GM10847 (cell line): ENCODE measurements around the gene P3R3URF.

ENCODE experiments used
- POLR2A ChIP-seq: IDR thresholded peaks from 2 replicates; pipeline ENCODE4 v1.6.1; 2011; ENCODE audit not compliant: insufficient read length; ENCODE audit errors: extremely low read depth

The P3R3URF gene

GRCh38 chr1:46199233-46199749 is 23.0 kb upstream of the P3R3URF start:
- TF ChIP-seq POLR2A, result no peak

DNA sequence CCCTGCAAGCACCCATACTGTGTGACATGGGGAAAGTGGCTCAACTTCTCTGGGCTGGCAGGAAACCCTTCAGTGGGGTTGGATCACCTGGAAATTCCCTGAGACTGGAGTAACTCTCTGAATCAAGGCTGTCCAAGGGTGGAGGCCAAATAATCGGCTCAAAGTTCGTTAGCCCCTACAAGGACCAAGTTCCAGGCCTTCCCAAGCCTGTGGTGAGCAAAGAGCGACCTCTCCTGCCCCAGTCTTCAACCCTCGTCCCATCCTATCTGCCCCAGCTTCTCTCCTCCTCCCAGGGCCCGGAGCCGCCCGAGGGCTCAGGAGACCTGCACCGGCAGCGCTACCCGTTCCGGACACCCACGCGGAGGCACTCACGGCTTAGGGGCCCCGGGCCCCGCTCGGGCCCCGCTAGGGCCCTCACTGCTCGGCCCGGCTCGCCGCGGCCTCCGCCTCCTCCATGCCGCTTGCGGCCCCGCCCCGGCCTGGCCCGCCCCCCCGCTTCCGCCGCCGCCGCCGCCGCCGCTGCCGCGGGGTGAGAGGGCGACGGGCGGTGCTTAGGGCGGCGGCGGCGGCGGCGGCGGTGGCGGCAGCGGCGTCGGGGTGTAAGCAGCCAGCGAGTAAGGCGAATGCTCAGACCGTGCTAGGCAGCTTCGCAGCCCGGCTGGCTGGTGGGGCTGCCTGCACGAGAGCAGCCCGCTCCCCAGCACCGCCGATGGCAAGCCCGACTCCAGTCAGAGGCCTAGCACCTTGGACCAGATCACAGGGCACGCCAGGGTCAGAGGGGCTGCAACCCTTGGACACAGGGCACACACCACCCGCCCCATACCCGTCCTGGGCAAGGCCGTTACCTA is 21.9 kb upstream of the P3R3URF start, which contains the start of gene POMGNT1:
TSS of gene POMGNT1 (minus strand) at position 471 of the 848 bp plus-strand sequence. CDS start 613 bp downstream, outside the sequence.
- TF ChIP-seq POLR2A, result peak; percentile 57

DNA sequence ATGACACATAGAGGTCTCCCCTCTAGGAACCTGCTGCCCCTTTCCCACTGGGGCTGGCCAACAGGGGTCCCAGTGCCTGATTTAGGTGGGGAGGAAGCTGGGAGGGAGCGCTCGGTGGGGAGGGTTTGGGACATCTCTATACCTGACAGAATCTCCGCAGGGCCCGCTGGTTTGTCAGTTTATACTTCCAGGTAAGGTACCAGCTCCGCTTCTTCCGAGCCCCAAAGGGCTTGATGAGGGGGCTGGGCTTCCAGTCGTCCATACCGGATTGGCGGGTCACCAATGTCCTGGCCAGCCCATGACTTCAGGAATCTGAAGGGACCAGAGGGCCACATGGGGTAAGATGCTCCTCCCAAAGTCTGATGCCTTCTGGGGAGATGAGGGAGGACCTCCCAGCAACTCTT is 21.3 kb upstream of the P3R3URF start:
- TF ChIP-seq POLR2A, result no peak

- TF ChIP-seq POLR2A, result no peak
Measured at GRCh38 chr1:46196609-46197008, 20.3 kb upstream of the P3R3URF start.

GRCh38 chr1:46194641-46195193 is 18.4 kb upstream of the P3R3URF start:
- no peak for TF ChIP-seq POLR2A

GRCh38 chr1:46193984-46194570 is 17.8 kb upstream of the P3R3URF start:
- TF ChIP-seq POLR2A, result no peak

DNA sequence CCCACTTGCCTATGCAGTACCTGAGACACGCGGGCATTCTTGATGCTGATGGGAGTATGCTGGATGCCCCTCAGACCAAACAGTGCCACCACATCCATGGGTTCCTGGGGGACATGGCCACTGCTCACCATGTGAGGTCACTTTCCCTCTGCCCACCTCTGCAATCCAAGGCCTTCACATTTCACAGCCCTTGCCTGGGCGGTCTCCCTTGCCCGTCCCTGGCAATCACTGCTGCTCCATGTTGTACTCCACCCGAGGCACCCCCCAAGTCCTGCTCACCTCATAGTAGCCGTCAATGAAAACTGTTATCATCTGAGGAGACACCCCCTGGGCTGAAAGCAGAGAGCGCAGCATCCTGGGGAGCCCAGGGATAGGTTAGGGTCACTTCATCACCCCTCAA is 17.0 kb upstream of the P3R3URF start:
- no peak for TF ChIP-seq POLR2A

DNA sequence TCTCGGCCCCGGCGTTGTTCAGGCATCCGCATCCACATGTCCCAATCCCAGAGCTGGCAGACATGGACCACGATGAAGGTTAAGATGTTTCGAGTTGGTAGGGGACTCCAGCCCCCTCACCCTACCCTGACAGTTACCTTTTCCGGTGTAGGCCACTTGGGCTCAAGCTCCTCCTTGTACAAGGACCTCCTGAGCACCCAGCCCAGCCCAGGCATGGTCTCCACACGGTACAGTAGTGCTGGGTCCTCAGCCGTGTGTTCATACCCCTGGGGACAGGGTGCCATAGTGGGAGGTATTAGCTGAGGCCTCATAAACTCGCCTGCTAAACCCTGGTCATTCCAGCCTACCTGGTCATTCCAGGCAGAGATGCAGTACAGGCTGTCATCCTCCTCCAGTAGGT is 15.9 kb upstream of the P3R3URF start:
- TF ChIP-seq POLR2A, result no peak

GRCh38 chr1:46191033-46191701 is 14.9 kb upstream of the P3R3URF start:
- no peak for TF ChIP-seq POLR2A

- no peak for TF ChIP-seq POLR2A
Measured at GRCh38 chr1:46190539-46190938, 14.3 kb upstream of the P3R3URF start.

- TF ChIP-seq POLR2A, result no peak
Measured at GRCh38 chr1:46188295-46189030, 12.2 kb upstream of the P3R3URF start.

DNA sequence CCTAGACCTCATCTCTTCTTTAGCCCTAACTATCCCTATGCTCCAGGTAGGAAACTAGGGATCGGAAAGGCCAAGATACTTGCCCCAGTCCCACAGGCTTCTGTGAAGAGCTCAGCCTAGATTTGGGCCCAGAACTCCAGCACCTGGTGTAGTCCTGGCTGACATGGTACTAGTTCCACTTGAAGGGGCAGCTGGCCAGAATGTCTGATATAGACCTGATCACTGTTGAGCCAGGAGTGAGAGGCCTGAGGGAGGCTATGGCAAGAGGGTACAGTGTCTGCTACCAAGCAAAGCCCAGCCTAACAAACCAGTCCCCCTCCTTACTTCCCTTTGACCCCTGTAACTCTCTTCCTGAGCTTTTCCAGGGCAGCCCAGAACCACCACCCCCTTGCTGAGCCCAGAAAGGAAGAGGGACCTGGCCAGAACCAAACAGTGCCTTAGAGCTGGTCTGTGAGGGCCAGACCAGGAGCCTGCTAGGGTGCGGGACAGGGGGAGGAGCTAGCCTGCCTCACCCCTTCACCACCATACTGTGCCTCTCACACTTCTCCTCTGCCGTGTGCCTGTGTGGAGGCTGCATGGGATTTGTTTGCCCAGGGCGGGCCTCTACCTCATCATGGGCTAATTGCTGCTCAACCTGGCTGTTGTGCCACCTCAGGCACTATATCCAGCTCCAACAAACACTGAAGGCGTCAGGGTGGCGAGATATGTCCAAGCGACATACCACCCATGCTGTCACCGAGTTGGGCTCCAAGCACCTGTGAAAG is 11.0 kb upstream of the P3R3URF start:
- TF ChIP-seq POLR2A, result no peak

- TF ChIP-seq POLR2A, result no peak
Measured at GRCh38 chr1:46186076-46186475, 9.8 kb upstream of the P3R3URF start.
